Thoracic aorta (tissue), 2 donors: ENCODE data around the gene PHF2. TPM values are rescaled to one million over a fixed set of nuclear protein-coding genes. Genes with fewer than 3 reads are reported as not detected.

Experiments
- ATAC-seq: fragments of 150-250 bp; one replicate; pipeline ENCODE4 v1.8.0; 2017; ENCODE audit warnings: low read depth; ENCODE audit not compliant: insufficient number of reproducible peaks, low FRiP score
- DNase-seq: peaks from one replicate; pipeline ENCODE4 v3.0.0-alpha.2; 2020; ENCODE audit warnings: low spot score
- H3K27ac ChIP-seq, 2 donors: fragments of 200-600 bp; sonication (generic); 1 replicate in 1 of 2; 2 replicates in 1 of 2; pipeline ENCODE4 v1.5.1; 2016; ENCODE audit warnings: mild to moderate bottlenecking in 2 of 2, moderate library complexity in 2 of 2
- H3K27me3 ChIP-seq: fragments of 200-600 bp; sonication (generic); replicated peaks from 2 replicates; pipeline ENCODE4 v1.6.0; 2016; ENCODE audit warnings: mild to moderate bottlenecking; ENCODE audit not compliant: insufficient read depth
- H3K36me3 ChIP-seq: fragments of 200-600 bp; sonication (generic); one replicate; pipeline ENCODE4 v1.5.1; 2016
- H3K4me1 ChIP-seq, 2 donors: fragments of 200-600 bp; sonication (generic); 1 replicate in 1 of 2; 2 replicates in 1 of 2; pipeline versions ENCODE4 v1.5.1 to v1.6.0; 2016; ENCODE audit warnings: low read depth in 2 of 2, mild to moderate bottlenecking in 1 of 2; ENCODE audit not compliant: control insufficient read depth in 1 of 2
- H3K4me3 ChIP-seq: fragments of 200-600 bp; sonication (generic); 2 replicates; pipeline ENCODE4 v1.5.1; 2016; ENCODE audit warnings: mild to moderate bottlenecking
- H3K9me3 ChIP-seq: fragments of 200-600 bp; sonication (generic); 2 replicates; pipeline ENCODE4 v1.5.1; 2016
- CTCF ChIP-seq: fragments of 200-600 bp; sonication (generic); IDR thresholded peaks from one replicate; pipeline ENCODE4 v1.5.1; 2019; ENCODE audit warnings: antibody characterized with exemption
- total RNA-seq, 2 donors: library from RNA; depleted of rRNA; stranded (reverse); fragments of >200 nt; gene quantifications; one replicate each; pipeline versions ENCODE4 v1.1.0 to v1.2.3, GENCODE V29; 2016

PHF2 gene
- total RNA-seq, 2 donors from 2014 or later: 29.9 to 36.6 TPM

GRCh38 chr9:93651521-93651950 is 75.2 kb downstream of the PHF2 start:
- Histone ChIP-seq H3K4me1 (no peaks in the 10 kb centered on the region), H3K27me3 (no peaks in the 10 kb centered on the region), H3K36me3 (peaks cover 61% of the 10 kb centered on the region), H3K9me3 (no peaks in the 10 kb centered on the region), H3K4me3 (no peak overlapping the region), H3K27ac (no peak overlapping the region)
- TF ChIP-seq CTCF: no peak
- no peak for DNase-seq
- ATAC-seq: no peak

GRCh38 chr9:93652604-93653592 is 76.5 kb downstream of the PHF2 start:
- TF ChIP-seq CTCF: no peak
- H3K4me1 ChIP-seq: no peaks in the 10 kb centered on the region
- ATAC-seq (no peak), DNase-seq (no peak)
- H3K27ac ChIP-seq: no peak overlapping the region
- no peaks in the 10 kb centered on the region for H3K9me3 ChIP-seq
- no peak overlapping the region for H3K4me3 ChIP-seq
- peaks cover 65% of the 10 kb centered on the region for H3K36me3 ChIP-seq
- no peaks in the 10 kb centered on the region for H3K27me3 ChIP-seq

GRCh38 chr9:93653760-93654159 is 77.4 kb downstream of the PHF2 start:
- no peak for ATAC-seq
- DNase-seq: no peak
- no peak overlapping the region for H3K4me3 ChIP-seq

GRCh38 chr9:93654351-93654961 is 78.1 kb downstream of the PHF2 start:
- Histone ChIP-seq H3K27ac (no peak overlapping the region), H3K27me3 (no peaks in the 10 kb centered on the region), H3K4me1 (no peaks in the 10 kb centered on the region), H3K36me3 (peaks cover 71% of the 10 kb centered on the region), H3K9me3 (no peaks in the 10 kb centered on the region), H3K4me3 (no peak overlapping the region)
- DNase-seq (no peak), ATAC-seq (no peak)
- no peak for TF ChIP-seq CTCF

More at GRCh38 chr9:93653760-93654159, 77.4 kb downstream of the PHF2 start:
- no peaks in the 10 kb centered on the region for H3K9me3 ChIP-seq
- TF ChIP-seq CTCF: no peak
- no peak overlapping the region for H3K27ac ChIP-seq
- no peaks in the 10 kb centered on the region for H3K27me3 ChIP-seq
- peaks cover 70% of the 10 kb centered on the region for H3K36me3 ChIP-seq
- H3K4me1 ChIP-seq: no peaks in the 10 kb centered on the region
